CD8-positive, alpha-beta memory T cell (primary cell): ENCODE measurements around the gene THUMPD3. TPM values are rescaled to one million over a fixed set of nuclear protein-coding genes. Genes with fewer than 3 reads are reported as not detected.
A peak's percentile ranks its signal among the peaks of the same experiment; 100 is the strongest.

Experiments used
- CTCF ChIA-PET: fragments of 350-600 bp; sonication (Branson Sonifier 250); formaldehyde crosslinking; loops from one replicate; lab custom pipeline; 2021; ENCODE audit warnings: antibody characterized with exemption; lab: Charles Lee
- POLR2A ChIA-PET: fragments of 350-600 bp; sonication (Branson Sonifier 250); formaldehyde crosslinking; loops from one replicate; lab custom pipeline; 2021; ENCODE audit warnings: antibody characterized with exemption; lab: Charles Lee
- DNase-seq, 5 donors: peaks; one replicate each; pipeline versions ENCODE4 v3.0.0 to v3.0.0-alpha.2; 2020 to 2022; ENCODE audit warnings: mixed read lengths in 1 of 5
- H3K27ac ChIP-seq: one replicate; pipeline ENCODE4 v1.7.0; 2013; ENCODE audit warnings: low read depth, mild to moderate bottlenecking, low read length, moderate library complexity
- H3K27me3 ChIP-seq: 2 replicates; pipeline ENCODE4 v1.7.0; 2013; ENCODE audit warnings: low read length, mild to moderate bottlenecking; ENCODE audit not compliant: insufficient read depth, poor library complexity, severe bottlenecking
- H3K36me3 ChIP-seq: 2 replicates; pipeline ENCODE4 v1.7.0; 2013; ENCODE audit warnings: mild to moderate bottlenecking, low read length, moderate library complexity; ENCODE audit not compliant: insufficient read depth
- H3K4me1 ChIP-seq: 2 replicates; pipeline ENCODE4 v1.7.0; 2013; ENCODE audit warnings: mild to moderate bottlenecking, low read length, moderate library complexity; ENCODE audit not compliant: insufficient read depth
- H3K4me3 ChIP-seq: 2 replicates; pipeline ENCODE4 v1.7.0; 2013; ENCODE audit warnings: mild to moderate bottlenecking, low read length
- H3K9me3 ChIP-seq: 2 replicates; pipeline ENCODE4 v1.7.0; 2013; ENCODE audit warnings: mild to moderate bottlenecking, low read length
- H3K27ac Mint-ChIP-seq, 8 donors: one replicate each; pipeline ENCODE4 v1.8.0; 2020 to 2021; ENCODE audit warnings: mixed read lengths in 8 of 8, mild to moderate bottlenecking in 6 of 8, inconsistent platforms in 3 of 8, moderate library complexity in 3 of 8
- H3K27me3 Mint-ChIP-seq, 2 donors: one replicate each; pipeline ENCODE4 v1.8.0; 2020 to 2021; ENCODE audit warnings: mixed read lengths in 2 of 2, mild to moderate bottlenecking in 1 of 2, moderate library complexity in 1 of 2
- H3K36me3 Mint-ChIP-seq, 3 donors: one replicate each; pipeline ENCODE4 v1.8.0; 2020 to 2021; ENCODE audit warnings: mixed read lengths in 3 of 3, inconsistent platforms in 1 of 3, mild to moderate bottlenecking in 1 of 3
- H3K4me1 Mint-ChIP-seq, 3 donors: one replicate each; pipeline ENCODE4 v1.8.0; 2020 to 2021; ENCODE audit warnings: mixed read lengths in 3 of 3, inconsistent platforms in 1 of 3, mild to moderate bottlenecking in 1 of 3
- H3K4me3 Mint-ChIP-seq, 7 donors: one replicate each; pipeline ENCODE4 v1.8.0; 2020 to 2021; ENCODE audit warnings: mixed read lengths in 7 of 7, mild to moderate bottlenecking in 6 of 7, moderate library complexity in 4 of 7, inconsistent platforms in 2 of 7
- H3K9me3 Mint-ChIP-seq, 5 donors: one replicate each; pipeline ENCODE4 v1.8.0; 2020 to 2022; ENCODE audit warnings: mixed read lengths in 5 of 5, mild to moderate bottlenecking in 3 of 5, moderate library complexity in 2 of 5, inconsistent platforms in 1 of 5
- polyA plus RNA-seq: library from polyadenylated mRNA; unstranded; fragments of 300-500 nt; fragmentation: Illumina TruSeq; gene quantifications from one replicate; pipeline ENCODE4 v1.2.3, GENCODE V29; 2021
- total RNA-seq, 2 experiments: library from RNA; stranded (reverse); gene quantifications; one replicate each; pipeline ENCODE4 v1.2.3, GENCODE V29; 2021

THUMPD3 gene
- total and polyA plus RNA-seq, 3 experiments from 2014 or later: 19.5 to 58.5 (median 58.4) TPM

GRCh38 chr3:9415485-9416138, 52.8 kb downstream of the THUMPD3 start:
- no peak for DNase-seq
- H3K27me3 Mint-ChIP-seq: no peaks in the 10 kb centered on the region
- CTCF ChIA-PET: interaction anchor here (1.9 kb wide), 1 partner anchor 62 kb away, joined by 5 read pairs; no protein-coding TSS in a partner anchor
- peaks cover 51 to 83% (median 69%) of the 10 kb centered on the region in 3 donors for H3K4me1 Mint-ChIP-seq
- H3K9me3 Mint-ChIP-seq: no peaks in the 10 kb centered on the region
- H3K27ac ChIP-seq: no peak overlapping the region
- H3K4me3 ChIP-seq: no peak overlapping the region
- H3K27me3 ChIP-seq: no peaks in the 10 kb centered on the region
- H3K27ac Mint-ChIP-seq: peak overlapping the region; percentile 7 to 75 (median 62)
- peaks cover 0 to 16% (median 6%) of the 10 kb centered on the region in 3 donors for H3K36me3 Mint-ChIP-seq
- no peaks in the 10 kb centered on the region for H3K9me3 ChIP-seq
- H3K4me1 ChIP-seq: peaks cover 41% of the 10 kb centered on the region
- H3K36me3 ChIP-seq: no peaks in the 10 kb centered on the region
- POLR2A ChIA-PET: interaction anchor here (0.6 kb wide), 1 partner anchor 12 kb away, joined by 3 read pairs; no protein-coding TSS in a partner anchor
- H3K4me3 Mint-ChIP-seq: peak overlapping the region in 2 of 7 donors; percentile 13 to 20

- Histone ChIP-seq H3K27ac (no peak overlapping the region), H3K4me1 (peaks cover 44% of the 10 kb centered on the region), H3K4me3 (no peak overlapping the region), H3K9me3 (no peaks in the 10 kb centered on the region), H3K27me3 (no peaks in the 10 kb centered on the region), H3K36me3 (no peaks in the 10 kb centered on the region)
- no peaks in the 10 kb centered on the region for H3K27me3 Mint-ChIP-seq
- H3K9me3 Mint-ChIP-seq: no peaks in the 10 kb centered on the region
- CTCF ChIA-PET: interaction anchor here (1.9 kb wide), 1 partner anchor 63 kb away, joined by 5 read pairs; no protein-coding TSS in a partner anchor
- DNase-seq: no peak
- H3K4me3 Mint-ChIP-seq: peak overlapping the region in 1 of 7 donors; percentile 20
- POLR2A ChIA-PET: interaction anchor here (0.6 kb wide), 1 partner anchor 12 kb away, joined by 3 read pairs; no protein-coding TSS in a partner anchor
- peaks cover 0 to 16% (median 6%) of the 10 kb centered on the region in 3 donors for H3K36me3 Mint-ChIP-seq
- peaks cover 53 to 85% (median 74%) of the 10 kb centered on the region in 3 donors for H3K4me1 Mint-ChIP-seq
- peak overlapping the region in 7 of 8 donors; percentile 7 to 75 (median 64) for H3K27ac Mint-ChIP-seq
These were observed 53.4 kb downstream of the THUMPD3 start for GRCh38 chr3:9416139-9416780.

GRCh38 chr3:9420850-9421549, 58.1 kb downstream of the THUMPD3 start:
- ChIA-PET POLR2A (interaction anchor here (0.7 kb wide), 1 partner anchor 26 kb away, joined by 5 read pairs; no protein-coding TSS in a partner anchor), CTCF (interaction anchor here (0.6 to 2.8 kb wide), 4 partner anchors 17 to 71 kb away, joined by 3 to 8 read pairs (median 4); no protein-coding TSS in a partner anchor)
- Mint-ChIP-seq H3K4me1 (peaks cover 44 to 77% (median 76%) of the 10 kb centered on the region in 3 donors), H3K36me3 (peaks cover 0 to 32% (median 5%) of the 10 kb centered on the region in 3 donors), H3K9me3 (no peaks in the 10 kb centered on the region), H3K27me3 (no peaks in the 10 kb centered on the region), H3K4me3 (no peak overlapping the region), H3K27ac (peak overlapping the region; percentile 47 to 91 (median 66))
- Histone ChIP-seq H3K4me1 (peaks cover 18% of the 10 kb centered on the region), H3K27me3 (no peaks in the 10 kb centered on the region), H3K27ac (no peak overlapping the region), H3K4me3 (no peak overlapping the region), H3K9me3 (no peaks in the 10 kb centered on the region), H3K36me3 (peaks cover 7% of the 10 kb centered on the region)
- DNase-seq: no peak

GRCh38 chr3:9422712-9423424, 60.0 kb downstream of the THUMPD3 start:
- ChIA-PET CTCF (interaction anchor here (1.6 kb wide), 1 partner anchor 69 kb away, joined by 4 read pairs; no protein-coding TSS in a partner anchor), POLR2A (no interaction called here)
- Mint-ChIP-seq H3K27ac (peak overlapping the region; percentile 53 to 94 (median 66)), H3K9me3 (no peaks in the 10 kb centered on the region), H3K27me3 (no peaks in the 10 kb centered on the region), H3K4me3 (peak overlapping the region in 1 of 7 donors; percentile 0), H3K36me3 (peaks cover 0 to 41% (median 8%) of the 10 kb centered on the region in 3 donors), H3K4me1 (peaks cover 38 to 67% (median 61%) of the 10 kb centered on the region in 3 donors)
- Histone ChIP-seq H3K27me3 (no peaks in the 10 kb centered on the region), H3K4me3 (no peak overlapping the region), H3K4me1 (peaks cover 15% of the 10 kb centered on the region), H3K36me3 (peaks cover 17% of the 10 kb centered on the region), H3K27ac (peak overlapping the region; percentile 32), H3K9me3 (no peaks in the 10 kb centered on the region)
- DNase-seq: peak in 2 of 5 donors; percentile 28 to 40

- Mint-ChIP-seq H3K4me1 (peaks cover 5 to 17% (median 14%) of the 10 kb centered on the region in 3 donors), H3K4me3 (no peak overlapping the region), H3K27me3 (no peaks in the 10 kb centered on the region), H3K9me3 (no peaks in the 10 kb centered on the region), H3K27ac (peak overlapping the region in 1 of 8 donors; percentile 58), H3K36me3 (peaks cover 0 to 82% (median 24%) of the 10 kb centered on the region in 3 donors)
- H3K36me3 ChIP-seq: peaks cover 55% of the 10 kb centered on the region
- DNase-seq: no peak
- ChIA-PET POLR2A (interaction anchor here (0.6 kb wide), 1 partner anchor 33 kb away, joined by 4 read pairs; no protein-coding TSS in a partner anchor), CTCF (interaction anchor here (0.6 kb wide), 1 partner anchor 31 kb away, joined by 3 read pairs; no protein-coding TSS in a partner anchor)
- no peaks in the 10 kb centered on the region for H3K9me3 ChIP-seq
- no peaks in the 10 kb centered on the region for H3K4me1 ChIP-seq
- no peak overlapping the region for H3K4me3 ChIP-seq
- no peaks in the 10 kb centered on the region for H3K27me3 ChIP-seq
- H3K27ac ChIP-seq: no peak overlapping the region
These were observed 65.6 kb downstream of the THUMPD3 start for GRCh38 chr3:9428411-9428810.

- H3K4me1 Mint-ChIP-seq: peaks cover 2 to 7% (median 4%) of the 10 kb centered on the region in 3 donors
- ChIA-PET CTCF (no interaction called here), POLR2A (no interaction called here)
- no peaks in the 10 kb centered on the region for H3K4me1 ChIP-seq
- peaks cover 7 to 87% (median 39%) of the 10 kb centered on the region in 3 donors for H3K36me3 Mint-ChIP-seq
- no peaks in the 10 kb centered on the region for H3K27me3 Mint-ChIP-seq
- no peak overlapping the region for H3K27ac Mint-ChIP-seq
- H3K9me3 ChIP-seq: no peaks in the 10 kb centered on the region
- H3K4me3 ChIP-seq: no peak overlapping the region
- peaks cover 71% of the 10 kb centered on the region for H3K36me3 ChIP-seq
- no peak for DNase-seq
- H3K27me3 ChIP-seq: no peaks in the 10 kb centered on the region
- no peaks in the 10 kb centered on the region for H3K9me3 Mint-ChIP-seq
- H3K4me3 Mint-ChIP-seq: no peak overlapping the region
- no peak overlapping the region for H3K27ac ChIP-seq
These were observed 67.9 kb downstream of the THUMPD3 start for GRCh38 chr3:9430733-9431132.
